Adrenal gland (tissue), 5 donors: ENCODE results near the gene CHMP4A.

Experiments used
- CTCF ChIP-seq, 6 experiments: fragments of 450-650 bp in 4 of 6; fragments of 200-600 bp in 2 of 6; sonication (generic) in 1 of 6; IDR thresholded peaks; 1 replicate in 5 of 6; 2 replicates in 1 of 6; pipeline versions ENCODE4 v1.5.1 to v1.8.0; 2016 to 2021; ENCODE audit warnings: antibody characterized with exemption in 6 of 6, mild to moderate bottlenecking in 2 of 6, moderate library complexity in 1 of 6
- POLR2A ChIP-seq, 2 donors: fragments of 450-650 bp; IDR thresholded peaks; one replicate each; pipeline ENCODE4 v1.6.1; 2017; ENCODE audit warnings: antibody characterized with exemption in 2 of 2, mild to moderate bottlenecking in 2 of 2, moderate library complexity in 1 of 2
- donor health status: DM: no; HTN: no; CAD: no.

- TF ChIP-seq CTCF (IDR thresholded peaks at IDR 0.05) = no peak
- TF ChIP-seq POLR2A (IDR thresholded peaks at IDR 0.05) = no peak
Observed at GRCh38 chr14:24176599-24176998, 36.7 kb downstream of the CHMP4A start.
